Stromal cell of bone marrow (primary cell): Measurements from ENCODE around the gene SPAG6.
A peak's percentile ranks its signal among the peaks of the same experiment; 100 is the strongest.
"Not testable (repeated sequence)": the region's sequence is repeated elsewhere in the genome, so short reads cannot be mapped to it uniquely, and the experiment has no call there.

Experiments used
- DNase-seq: peaks from one replicate; pipeline ENCODE4 v3.0.0-alpha.2; 2012; ENCODE audit warnings: low read depth

The SPAG6 gene

DNA sequence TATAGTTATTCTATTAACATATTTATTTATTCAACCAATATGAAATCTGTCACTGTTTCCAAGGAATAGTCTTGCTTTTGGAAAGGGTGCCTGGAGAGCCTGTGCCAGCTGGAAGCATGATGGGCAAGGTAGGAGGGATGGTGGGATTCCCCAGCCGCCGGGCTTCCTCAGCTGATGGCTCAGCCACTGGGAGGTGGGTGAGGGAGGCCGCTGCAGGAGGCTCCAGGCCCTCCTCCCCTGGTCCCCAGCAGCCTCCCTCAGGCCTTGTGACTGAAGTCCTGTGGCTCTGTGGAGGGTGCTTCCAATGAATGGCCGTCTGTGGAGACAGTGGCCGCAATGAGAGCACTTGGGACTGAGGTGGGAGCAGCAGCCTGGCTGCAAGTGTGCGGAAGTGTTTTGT is 27.0 kb downstream of the SPAG6 start:
- DNase-seq: no peak

DNA sequence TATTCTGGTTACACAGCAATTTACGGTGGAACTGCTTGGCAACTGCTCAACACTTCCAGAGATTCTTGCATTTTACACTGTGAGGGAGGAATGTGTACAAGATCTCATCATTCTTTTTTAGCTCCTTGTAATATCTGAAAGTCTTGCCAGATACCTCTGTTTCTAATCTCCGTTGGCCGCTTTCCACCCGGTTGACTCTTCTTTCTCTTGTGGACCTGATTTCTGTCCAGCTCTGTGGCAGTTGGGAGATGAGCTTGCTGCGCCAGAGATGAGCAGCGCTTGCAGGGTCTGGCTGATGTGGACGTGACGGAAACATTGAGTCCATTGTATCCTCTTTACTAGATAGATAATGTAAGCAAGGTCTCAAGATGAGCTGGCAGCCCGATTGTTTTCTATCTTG is 27.6 kb downstream of the SPAG6 start:
- DNase-seq: no peak

DNA sequence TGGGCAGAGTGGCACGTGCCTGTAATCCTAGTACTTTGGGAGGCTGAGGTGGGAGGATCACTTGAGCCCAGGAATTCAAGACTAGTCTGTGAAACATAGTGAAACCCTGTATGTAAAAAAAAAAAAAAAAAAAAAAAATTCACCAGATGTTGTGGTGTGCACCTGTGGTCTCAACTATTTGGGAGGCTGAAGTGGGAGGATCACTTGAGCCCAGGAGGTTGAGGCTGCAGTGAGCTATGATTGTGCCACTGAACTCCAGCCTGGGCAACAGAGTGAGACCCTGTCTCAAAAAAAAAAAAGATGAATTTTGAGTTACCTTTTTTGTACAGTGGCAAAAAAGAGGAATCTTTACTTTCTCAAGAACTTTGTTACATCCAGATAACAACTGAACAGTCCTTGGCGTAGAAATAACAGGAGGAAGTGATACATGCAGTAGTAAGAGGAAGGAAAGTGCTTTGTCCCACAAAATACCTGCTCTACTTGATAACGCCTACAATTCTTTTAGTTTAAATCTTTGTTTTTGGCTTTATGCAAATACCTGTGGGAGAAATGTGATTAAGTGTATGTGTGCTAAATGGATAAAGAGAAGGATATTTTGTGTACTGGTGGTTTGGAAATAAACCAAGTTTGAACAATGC is 29.3 kb downstream of the SPAG6 start:
- no peak for DNase-seq

DNA sequence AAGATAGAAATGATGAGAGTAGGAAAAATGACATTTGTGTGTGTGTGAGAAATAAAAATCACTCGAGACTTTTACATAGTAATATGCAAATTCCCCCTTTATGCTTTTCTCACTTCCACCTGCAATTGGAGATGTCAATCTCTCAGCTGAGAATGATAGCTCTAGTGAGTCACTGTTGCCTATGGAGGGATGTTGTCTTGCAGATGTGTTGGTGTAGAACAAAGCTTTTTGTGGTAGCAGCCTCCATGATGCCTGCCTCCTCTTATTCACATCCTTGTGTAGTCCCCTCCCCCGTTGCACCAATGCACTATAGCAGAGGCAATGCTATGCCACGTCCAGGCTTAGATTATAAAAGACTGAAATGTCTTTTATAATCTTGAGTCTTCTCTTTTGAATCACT is 33.8 kb downstream of the SPAG6 start:
- no peak for DNase-seq

DNA sequence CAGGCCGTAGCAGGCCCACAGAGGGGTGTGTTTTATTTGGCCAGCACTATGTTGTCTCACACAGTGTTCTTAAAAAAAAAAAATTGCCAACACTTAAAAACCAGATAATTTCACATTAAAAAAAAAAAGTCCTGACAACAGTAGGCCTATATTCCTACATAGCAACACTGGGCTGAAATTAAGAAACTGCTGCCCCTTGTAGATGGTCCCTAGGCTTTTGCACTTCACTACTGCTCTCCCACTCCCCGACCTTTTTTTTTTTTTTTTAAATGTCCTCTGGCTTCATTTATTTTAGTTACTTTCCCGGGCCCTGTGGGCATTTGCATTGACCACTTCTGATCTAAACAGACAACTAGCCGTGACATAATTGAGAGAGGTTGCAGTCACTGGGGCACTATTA is 36.0 kb downstream of the SPAG6 start:
- DNase-seq: no peak

DNA sequence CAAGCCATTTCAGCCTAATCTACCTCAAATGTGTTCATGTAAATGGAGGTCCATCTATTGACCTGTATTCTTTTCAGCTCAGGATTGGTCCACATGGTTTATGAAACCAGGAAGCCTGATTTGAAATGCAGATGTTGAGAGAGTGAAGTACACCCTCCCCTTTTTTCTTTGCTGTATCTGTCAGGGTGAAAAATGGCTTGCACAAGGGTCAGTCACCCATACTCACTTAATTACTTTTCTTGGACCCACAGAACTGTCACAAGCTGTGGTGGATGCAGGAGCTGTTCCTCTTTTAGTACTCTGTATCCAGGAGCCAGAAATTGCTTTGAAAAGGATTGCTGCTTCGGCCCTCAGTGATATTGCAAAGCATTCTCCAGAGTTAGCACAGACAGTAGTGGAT is 41.2 kb downstream of the SPAG6 start:
- DNase-seq: no peak

DNA sequence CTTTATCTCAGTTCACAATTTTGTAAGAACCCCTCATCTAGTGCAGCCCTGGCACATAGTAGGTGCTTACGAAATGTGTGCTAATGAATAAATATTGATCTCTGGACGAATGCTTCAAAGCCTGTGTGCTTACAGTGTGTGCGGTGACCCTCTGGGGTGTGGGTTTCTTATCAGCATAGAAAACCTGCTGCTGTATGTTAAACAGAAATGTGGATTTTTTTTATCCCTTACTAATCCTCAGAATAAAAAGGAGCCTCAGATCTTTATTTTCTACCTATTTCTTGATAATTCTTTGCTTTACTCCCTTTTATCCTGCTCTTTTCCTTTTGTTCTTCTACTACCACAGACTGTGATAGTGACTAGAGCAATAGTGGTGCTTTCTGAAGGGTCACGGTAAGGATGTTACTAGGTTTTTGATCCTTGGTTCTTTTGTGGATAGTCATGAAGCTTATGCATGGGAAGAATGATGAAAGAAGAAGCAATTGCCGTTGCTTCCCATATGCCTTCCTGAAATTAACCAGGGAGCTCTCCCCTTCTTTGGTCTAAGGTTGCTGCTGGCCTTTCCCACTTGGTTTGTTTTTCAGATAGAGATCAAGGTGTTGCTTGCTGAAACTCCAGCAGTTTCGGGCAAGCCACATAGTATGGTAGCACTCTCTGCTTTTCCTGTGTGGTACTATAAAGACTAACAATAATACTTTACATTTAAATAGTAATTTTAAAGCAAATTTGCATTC is 44.7 kb downstream of the SPAG6 start:
- no peak for DNase-seq

DNA sequence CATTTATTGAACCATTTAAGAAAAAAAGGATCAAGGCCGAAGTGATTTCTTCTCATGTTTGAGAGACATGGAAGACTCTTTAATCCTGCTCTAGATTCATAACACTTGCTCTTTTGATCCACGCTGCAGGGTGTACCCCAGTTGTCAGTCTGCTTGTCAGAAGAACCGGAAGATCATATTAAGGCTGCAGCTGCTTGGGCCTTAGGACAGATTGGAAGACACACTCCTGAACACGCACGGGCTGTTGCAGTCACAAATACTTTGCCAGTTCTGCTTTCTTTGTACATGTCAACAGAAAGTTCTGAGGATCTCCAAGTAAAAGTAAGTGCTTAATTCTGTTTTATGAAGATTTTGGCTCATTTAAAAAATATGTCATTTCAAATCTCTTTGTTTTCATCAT is 46.3 kb downstream of the SPAG6 start:
- DNase-seq: no peak

DNA sequence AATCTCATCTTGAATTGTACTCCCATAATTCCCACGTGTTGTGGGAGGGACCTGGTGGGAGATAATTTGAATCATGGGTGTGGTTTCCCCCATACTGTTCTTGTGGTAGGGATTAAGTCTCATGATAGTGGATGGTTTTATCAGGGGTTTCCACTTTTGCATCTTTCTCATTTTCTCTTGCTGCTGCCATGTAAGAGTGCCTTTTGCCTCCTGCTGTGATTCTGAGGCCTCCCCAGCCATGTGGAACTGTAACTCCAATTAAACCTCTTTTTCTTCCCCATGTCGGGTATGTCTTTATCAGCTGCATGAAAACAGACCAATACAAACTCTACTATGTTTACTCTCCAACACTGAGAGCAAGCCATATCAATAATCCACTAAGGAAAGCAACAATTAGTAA is 50.9 kb downstream of the SPAG6 start:
- DNase-seq: not testable (repeated sequence)

DNA sequence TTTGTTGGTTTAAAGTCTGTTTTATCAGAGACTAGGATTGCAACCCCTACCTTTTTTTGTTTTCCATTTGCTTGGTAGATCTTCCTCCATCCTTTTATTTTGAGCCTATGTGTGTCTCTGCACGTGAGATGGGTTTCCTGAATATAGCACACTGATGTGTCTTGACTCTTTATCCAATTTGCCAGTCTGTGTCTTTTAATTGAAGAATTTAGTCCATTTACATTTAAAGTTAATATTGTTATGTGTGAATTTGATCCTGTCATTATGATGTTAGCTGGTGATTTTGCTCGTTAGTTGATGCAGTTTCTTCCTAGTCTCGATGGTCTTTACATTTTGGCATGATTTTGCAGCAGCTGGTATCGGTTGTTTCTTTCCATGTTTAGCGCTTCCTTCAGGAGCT is 61.6 kb downstream of the SPAG6 start:
- DNase-seq: not testable (repeated sequence)

DNA sequence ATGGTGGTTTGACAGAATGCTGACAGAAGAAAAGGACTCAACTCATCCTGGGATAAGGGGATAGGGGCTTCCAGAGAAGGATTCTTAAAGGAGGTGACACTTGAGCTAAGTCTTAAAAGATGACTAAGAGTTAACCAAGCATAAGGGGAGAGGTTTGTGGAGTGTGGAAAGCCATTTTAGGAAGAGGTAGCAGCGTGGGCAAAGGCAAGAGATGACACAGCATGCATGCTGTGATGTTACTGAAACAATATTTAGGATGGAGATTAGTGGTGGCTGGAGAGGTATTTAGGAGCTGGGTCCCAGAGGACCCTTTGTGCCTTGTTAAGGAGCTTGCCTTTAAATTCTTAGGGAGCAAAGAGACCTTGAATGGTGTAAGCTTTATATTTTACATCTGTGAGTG is 65.1 kb downstream of the SPAG6 start:
- no peak for DNase-seq

DNA sequence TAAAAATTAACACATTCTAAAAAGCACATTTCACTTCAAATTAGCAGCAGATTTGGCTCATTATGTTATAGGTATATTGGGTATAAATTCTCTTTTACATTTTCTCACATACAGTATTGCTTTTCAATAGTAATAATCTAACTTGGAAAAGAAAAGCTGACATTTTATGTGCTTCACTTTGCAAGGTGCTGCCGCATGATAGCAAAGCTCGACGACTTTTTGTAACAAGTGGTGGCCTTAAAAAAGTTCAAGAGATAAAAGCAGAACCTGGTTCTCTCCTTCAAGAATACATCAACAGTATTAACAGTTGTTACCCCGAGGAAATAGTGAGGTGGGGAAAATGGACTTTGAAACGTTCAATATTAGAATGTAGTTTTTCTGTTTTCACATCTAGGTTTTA is 65.5 kb downstream of the SPAG6 start:
- DNase-seq: no peak

DNA sequence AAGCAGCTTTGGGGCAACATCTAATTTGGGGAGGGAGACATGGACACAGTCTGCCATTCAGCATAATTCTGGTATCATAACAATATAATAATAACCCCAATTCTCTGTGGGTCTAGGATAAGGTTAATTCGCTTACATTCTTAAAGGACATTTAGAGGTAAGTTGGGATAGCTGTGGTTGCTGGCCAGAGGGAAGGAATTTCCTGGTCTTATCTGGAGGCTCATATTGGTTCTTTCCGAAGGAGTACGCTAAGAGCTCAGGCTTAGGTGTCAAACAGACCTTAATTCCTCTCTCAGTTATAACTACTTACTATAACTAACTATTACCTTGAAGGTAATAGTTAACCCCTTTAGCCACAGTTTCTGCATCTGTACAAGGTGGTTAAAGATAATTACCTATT is 68.8 kb downstream of the SPAG6 start:
- DNase-seq: no peak

DNA sequence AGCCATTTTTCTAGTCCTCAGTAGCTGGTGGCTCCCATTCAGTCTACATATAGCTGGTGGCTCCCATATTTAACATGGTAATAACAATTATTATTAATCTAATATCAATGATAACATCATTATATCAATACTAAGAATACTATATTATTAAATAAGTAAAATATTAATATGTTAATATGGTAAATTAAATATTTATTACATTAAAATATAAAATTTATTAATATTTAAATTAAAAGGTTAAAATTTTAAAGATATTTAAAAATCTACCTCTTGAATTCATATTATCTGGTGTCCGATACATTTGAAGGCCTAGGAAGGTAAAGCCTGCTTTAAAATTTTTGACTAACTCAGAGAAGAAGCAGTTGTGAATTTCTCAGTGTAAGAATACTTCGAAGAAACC is 69.8 kb downstream of the SPAG6 start:
- no peak for DNase-seq

DNA sequence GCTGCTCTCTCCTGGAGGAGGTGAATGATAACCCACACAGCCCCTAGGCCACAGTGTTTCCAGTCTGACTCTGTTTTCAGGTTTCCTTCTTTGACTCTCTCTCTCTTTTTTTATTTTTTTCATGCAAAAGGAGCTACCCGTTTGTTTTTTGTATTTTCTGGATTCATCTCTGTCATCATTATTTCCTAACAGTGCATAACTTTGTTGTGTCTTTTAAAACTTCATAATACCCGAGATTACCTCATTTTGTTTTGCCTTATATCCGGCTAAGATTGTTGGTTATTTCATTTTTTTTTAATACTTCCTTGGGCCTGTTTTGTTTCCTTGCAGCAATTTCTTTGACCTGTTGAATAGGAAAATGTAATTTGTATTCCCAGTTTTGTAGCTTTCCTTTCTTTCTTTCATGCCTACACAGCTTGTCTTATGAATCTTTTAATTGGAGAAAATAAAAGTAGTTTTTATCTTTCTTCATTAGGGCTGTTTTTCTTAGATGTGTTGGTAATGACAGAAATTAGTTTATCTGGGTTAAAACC is 72.5 kb downstream of the SPAG6 start:
- DNase-seq: no peak

DNA sequence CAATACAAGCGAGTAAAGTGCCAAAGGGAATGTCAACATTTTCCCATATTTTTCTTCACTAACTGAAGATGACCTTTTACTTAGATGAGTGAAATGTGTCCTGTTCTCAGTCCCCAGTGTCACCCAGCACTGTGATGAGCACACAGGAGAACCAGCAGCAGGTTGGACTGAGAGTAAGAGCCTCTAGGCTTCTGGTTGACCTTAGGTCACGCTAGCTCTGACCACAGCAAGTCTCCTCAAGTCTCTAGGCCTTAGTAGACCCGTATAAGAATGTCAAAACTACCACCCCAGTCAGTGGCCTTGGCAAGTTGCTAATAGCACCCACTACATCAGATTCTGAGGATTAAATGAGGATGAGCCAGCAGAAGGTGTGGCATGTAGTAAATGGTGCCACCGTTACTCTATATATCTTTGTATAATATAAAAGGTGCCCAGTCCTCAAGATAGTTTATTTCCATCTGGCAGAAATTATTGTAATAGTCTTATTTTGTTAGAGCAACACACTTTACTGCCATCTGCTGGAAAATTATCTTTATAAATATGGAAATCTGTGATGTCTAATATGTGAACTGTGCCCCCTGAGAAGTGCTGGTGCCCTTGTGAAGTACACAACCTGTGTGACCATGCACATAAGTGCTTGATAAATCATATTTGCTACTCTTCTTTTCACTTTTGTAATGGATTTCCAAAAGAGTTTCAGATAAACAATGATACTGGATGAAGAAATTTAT is 75.7 kb downstream of the SPAG6 start:
- DNase-seq: no peak

DNA sequence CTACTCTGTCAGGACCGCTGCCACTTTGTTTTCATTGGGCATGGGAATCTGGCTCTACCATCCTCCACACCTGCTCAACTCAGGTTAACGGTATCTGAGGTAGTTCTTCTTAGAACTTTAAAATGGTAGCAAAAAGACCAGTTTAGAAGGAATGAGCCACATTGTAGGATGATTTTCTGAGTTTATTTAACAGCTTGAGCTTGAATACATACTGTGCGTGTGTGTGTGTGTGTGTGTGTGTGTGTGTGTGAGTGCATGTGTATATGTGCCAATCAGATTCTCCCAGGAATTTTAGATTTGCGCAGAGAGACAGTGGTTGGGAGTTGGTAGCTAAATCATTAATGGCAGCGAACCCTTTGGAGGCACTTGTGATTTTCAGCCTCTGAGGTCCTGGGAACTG is 81.4 kb downstream of the SPAG6 start:
- no peak for DNase-seq

DNA sequence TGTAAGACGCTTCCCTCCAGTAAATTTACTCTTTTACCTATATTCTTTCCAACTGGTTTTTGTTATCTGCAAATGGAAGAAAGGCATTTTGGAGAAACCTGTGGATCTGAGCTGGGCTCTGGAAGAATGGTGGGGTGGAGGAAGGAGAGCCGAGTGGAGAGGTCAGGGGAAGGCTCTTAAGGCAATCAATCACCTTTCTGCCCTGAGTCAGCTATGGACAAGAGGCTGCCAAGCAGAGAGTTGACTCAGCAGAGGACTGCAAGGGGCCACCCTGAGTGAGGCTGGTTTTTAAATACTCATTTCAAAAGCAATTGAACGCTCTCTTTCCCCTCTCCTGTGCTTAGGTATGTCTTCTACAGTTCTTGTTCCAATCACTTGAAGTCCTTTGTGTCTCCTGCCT is 81.8 kb downstream of the SPAG6 start:
- peak; percentile 43 for DNase-seq

DNA sequence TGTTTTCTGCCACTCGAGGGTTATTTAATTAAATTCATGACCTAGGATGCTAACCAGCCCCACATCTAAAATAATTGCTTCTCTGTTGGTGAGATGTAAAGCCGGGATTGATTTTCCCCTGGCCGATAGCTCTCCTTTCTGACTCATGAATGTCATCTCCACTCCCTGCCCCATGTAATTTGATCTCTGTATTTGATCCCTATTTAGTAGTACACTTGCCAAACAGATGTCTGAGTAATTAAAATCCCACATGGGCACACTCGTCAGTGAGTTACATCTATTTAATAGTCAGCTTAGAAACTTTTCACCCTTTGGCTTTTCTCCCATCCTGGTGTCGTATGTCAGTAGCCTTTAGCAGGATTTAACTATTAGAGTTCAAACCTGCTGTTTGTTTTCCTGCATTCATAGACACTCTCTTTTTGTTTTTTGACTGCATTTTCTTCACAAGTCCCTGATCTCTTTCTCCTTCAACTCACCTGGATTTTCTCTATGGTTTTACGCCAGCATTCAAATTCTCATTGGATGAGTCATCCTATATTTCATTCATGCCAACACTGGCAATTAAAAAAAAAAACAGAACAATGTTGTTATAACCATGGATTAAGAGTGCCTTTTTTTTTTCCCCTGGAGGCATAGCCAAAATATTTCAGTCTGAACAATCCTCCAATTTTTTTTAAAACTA is 82.7 kb downstream of the SPAG6 start:
- peak; percentile 93 for DNase-seq

DNA sequence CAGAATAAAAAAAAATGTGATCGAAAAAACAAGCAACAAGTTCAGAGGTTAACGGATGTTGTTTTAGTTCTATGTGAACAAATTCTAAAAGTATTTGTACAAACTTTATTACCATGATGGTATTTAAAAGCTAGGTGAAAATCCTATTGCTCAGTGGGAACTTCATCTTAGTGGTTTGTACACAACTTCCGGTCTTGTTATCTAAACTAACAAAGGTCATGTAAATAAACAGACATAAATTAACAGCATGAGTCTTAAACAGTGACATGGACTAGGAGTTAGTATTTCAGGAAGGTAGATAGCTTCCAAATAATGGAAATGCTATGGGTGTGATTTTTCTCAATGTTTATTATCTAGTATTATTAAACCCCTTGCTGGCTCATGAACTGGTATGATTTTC is 83.8 kb downstream of the SPAG6 start:
- DNase-seq: no peak

DNA sequence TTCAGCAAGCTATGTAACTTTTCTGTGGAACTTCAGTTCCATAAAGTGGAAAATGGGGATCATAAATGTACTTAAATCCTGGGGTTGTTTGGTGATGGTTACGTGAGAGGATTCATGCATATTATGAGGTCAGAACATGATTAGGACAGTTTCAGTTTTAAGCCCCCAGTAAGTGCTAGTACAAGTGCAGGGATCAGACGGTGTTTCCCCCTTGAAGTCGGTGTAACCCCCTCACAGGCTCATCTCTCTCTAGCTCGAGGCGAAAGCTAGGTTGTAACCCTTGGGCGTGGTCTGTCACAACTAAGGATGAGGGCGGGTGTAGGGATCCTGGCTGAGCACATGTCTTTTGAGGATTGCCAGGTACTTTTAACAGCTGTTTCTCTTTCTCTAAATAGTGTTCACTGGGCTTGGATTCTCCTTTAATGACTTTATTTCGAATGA is 84.7 kb downstream of the SPAG6 start:
- no peak for DNase-seq

DNA sequence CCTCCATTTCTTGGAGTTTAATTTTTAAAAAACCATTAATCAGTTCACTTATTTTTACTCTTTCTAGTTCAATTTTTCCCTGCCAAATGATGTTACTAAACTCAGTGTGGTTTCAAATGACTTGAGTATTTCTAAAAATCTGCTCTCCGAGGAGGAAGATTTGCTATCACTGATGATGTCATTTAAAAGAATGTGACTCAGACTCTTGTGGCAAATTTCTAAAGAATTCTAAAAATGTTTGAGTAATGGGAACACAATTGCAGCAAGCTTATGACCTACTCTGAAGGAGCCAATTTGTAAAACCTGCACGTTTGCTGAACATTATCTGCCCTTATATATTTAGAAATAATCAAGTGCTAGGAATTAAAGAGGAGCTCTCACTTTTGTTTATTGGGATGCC is 88.6 kb downstream of the SPAG6 start:
- peak; percentile 80 for DNase-seq

DNA sequence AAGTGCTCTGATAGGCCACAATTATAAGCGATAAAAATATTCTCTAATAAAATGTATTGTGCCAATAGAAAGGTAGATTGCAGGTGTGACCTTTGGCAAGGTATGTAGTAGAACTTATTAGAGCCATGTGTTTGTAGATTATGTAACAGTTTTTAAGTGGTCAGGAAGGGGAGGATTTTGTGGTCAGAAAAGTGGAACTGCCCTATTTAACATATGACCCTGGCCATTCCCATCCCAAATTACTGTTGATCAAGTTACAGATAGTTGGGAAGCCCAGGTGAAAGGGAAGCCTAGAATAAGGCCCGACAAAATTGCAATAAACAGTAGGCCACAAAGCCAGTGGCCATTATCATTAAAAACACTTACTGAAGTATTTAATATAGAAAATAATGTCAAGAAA is 89.2 kb downstream of the SPAG6 start:
- DNase-seq: no peak
